H1 (cell line): ENCODE measurements around the gene SNAI1. TPM values are rescaled to one million over a fixed set of nuclear protein-coding genes. Genes with fewer than 3 reads are reported as not detected.

Experiments
- CTCF ChIA-PET: fragments of 300-600 bp; sonication (Branson Sonifier 250); formaldehyde crosslinking; loops from one replicate; lab custom pipeline; 2021; ENCODE audit not compliant: partially characterized antibody; lab: Charles Lee
- POLR2A ChIA-PET: fragments of 300-600 bp; sonication (Branson Sonifier 250); formaldehyde crosslinking; loops from one replicate; lab custom pipeline; 2021; ENCODE audit warnings: inconsistent platforms; ENCODE audit not compliant: partially characterized antibody; lab: Charles Lee
- DNase-seq, 2 experiments: peaks; one replicate each; pipeline versions ENCODE4 v3.0.0 to v3.0.0-alpha.2; 2010 to 2022; ENCODE audit warnings: low spot score in 2 of 2, low read depth in 1 of 2, mixed read lengths in 1 of 2
- FAIRE-seq: peaks from 2 replicates; lab custom pipeline; 2011; peaks lifted over from hg19 to GRCh38; lab: Jason Lieb, UNC
- H2AFZ ChIP-seq: 2 replicates; pipeline ENCODE4 v1.8.1; 2012; ENCODE audit warnings: low read length, inconsistent platforms
- H2AK5ac ChIP-seq: 2 replicates; pipeline ENCODE4 v1.6.1; 2013; ENCODE audit warnings: low read depth, low read length
- H2BK120ac ChIP-seq: replicated peaks from 2 replicates; pipeline ENCODE3; 2013; ENCODE audit warnings: low read depth, low read length, inconsistent platforms
- H2BK12ac ChIP-seq: 2 replicates; pipeline ENCODE4 v1.6.1; 2013; ENCODE audit warnings: low read depth, low read length
- H2BK15ac ChIP-seq: 2 replicates; pipeline ENCODE4 v1.6.1; 2013; ENCODE audit warnings: low read length
- H2BK20ac ChIP-seq: 2 replicates; pipeline ENCODE4 v1.6.1; 2013; ENCODE audit warnings: low read length
- H2BK5ac ChIP-seq: 2 replicates; pipeline ENCODE4 v1.6.1; 2013; ENCODE audit warnings: low read depth, low read length
- H3K14ac ChIP-seq: 2 replicates; pipeline ENCODE4 v1.6.1; 2013; ENCODE audit warnings: inconsistent platforms; ENCODE audit not compliant: insufficient read length
- H3K18ac ChIP-seq: 2 replicates; pipeline ENCODE4 v1.6.1; 2013; ENCODE audit warnings: low read length; ENCODE audit errors: extremely low read depth
- H3K23ac ChIP-seq: 2 replicates; pipeline ENCODE4 v1.6.1; 2013; ENCODE audit warnings: inconsistent platforms; ENCODE audit not compliant: insufficient read length
- H3K23me2 ChIP-seq: 2 replicates; pipeline ENCODE4 v1.6.1; 2013; ENCODE audit warnings: low read depth, low read length
- H3K27ac ChIP-seq: 2 replicates; pipeline ENCODE4 v1.6.1; 2011; ENCODE audit warnings: low read depth, low read length, inconsistent platforms
- H3K27me3 ChIP-seq, 4 experiments: replicated peaks in 1 of 4; 1 replicate in 1 of 4; 2 replicates in 3 of 4; pipeline versions ENCODE4 v1.6.1 to v1.8.1; 2011 to 2013; ENCODE audit warnings: low read length in 3 of 4, mild to moderate bottlenecking in 3 of 4, inconsistent platforms in 2 of 4, mixed read lengths in 2 of 4, moderate library complexity in 1 of 4; ENCODE audit not compliant: control insufficient read depth in 3 of 4, insufficient read depth in 3 of 4; ENCODE audit errors: extremely low read depth in 1 of 4
- H3K36me3 ChIP-seq, 4 experiments: 2 replicates each; pipeline versions ENCODE4 v1.6.1 to v1.8.1; 2011 to 2013; ENCODE audit warnings: mild to moderate bottlenecking in 4 of 4, low read length in 3 of 4, moderate library complexity in 2 of 4, control low read depth in 1 of 4, inconsistent platforms in 1 of 4; ENCODE audit not compliant: insufficient read depth in 4 of 4, control insufficient read depth in 2 of 4
- H3K4ac ChIP-seq: replicated peaks from 2 replicates; pipeline ENCODE3; 2013; ENCODE audit warnings: low read length, low read depth, mixed read lengths, inconsistent platforms; ENCODE audit not compliant: insufficient read length
- H3K4me1 ChIP-seq, 4 experiments: replicated peaks in 1 of 4; 1 replicate in 1 of 4; 2 replicates in 3 of 4; pipeline versions ENCODE4 v1.6.1 to v1.8.1; 2011 to 2013; ENCODE audit warnings: low read length in 3 of 4, inconsistent platforms in 2 of 4, mixed read lengths in 1 of 4; ENCODE audit not compliant: insufficient read depth in 4 of 4, control insufficient read depth in 3 of 4
- H3K4me2 ChIP-seq, 2 experiments: 2 replicates each; pipeline versions ENCODE4 v1.6.1 to v1.8.1; 2011 to 2013; ENCODE audit warnings: low read depth in 2 of 2, low read length in 2 of 2, control low read depth in 1 of 2, inconsistent platforms in 1 of 2, mild to moderate bottlenecking in 1 of 2; ENCODE audit not compliant: insufficient read depth in 1 of 2
- H3K4me3 ChIP-seq, 4 experiments: fragments of 200-600, 300-600 bp in 1 of 4; sonication (generic), shearing (Covaris generic), sonication (Bioruptor Twin) in 1 of 4; 2 replicates each; pipeline versions ENCODE4 v1.5.1 to v1.8.1; 2011 to 2016; ENCODE audit warnings: low read length in 4 of 4, low read depth in 3 of 4, control low read depth in 2 of 4, inconsistent platforms in 2 of 4, mild to moderate bottlenecking in 2 of 4, mixed read lengths in 1 of 4, moderate library complexity in 1 of 4; ENCODE audit not compliant: insufficient read depth in 2 of 4; ENCODE audit errors: extremely low read depth in 1 of 4
- H3K56ac ChIP-seq: replicated peaks from 2 replicates; pipeline ENCODE3; 2013; ENCODE audit warnings: low read depth, mild to moderate bottlenecking, mixed read lengths, low read length, inconsistent platforms; ENCODE audit not compliant: insufficient read length
- H3K79me1 ChIP-seq: 2 replicates; pipeline ENCODE4 v1.6.1; 2013; ENCODE audit warnings: low read depth, low read length, control low read depth
- H3K79me2 ChIP-seq, 2 experiments: 2 replicates each; pipeline versions ENCODE4 v1.6.1 to v1.8.1; 2012 to 2013; ENCODE audit warnings: low read length in 2 of 2, mild to moderate bottlenecking in 2 of 2, inconsistent platforms in 1 of 2; ENCODE audit not compliant: insufficient read depth in 2 of 2, control insufficient read depth in 1 of 2
- H3K9ac ChIP-seq, 4 experiments: replicated peaks in 1 of 4; 1 replicate in 1 of 4; 2 replicates in 3 of 4; pipeline versions ENCODE4 v1.6.1 to v1.8.1; 2011 to 2013; ENCODE audit warnings: low read depth in 3 of 4, low read length in 3 of 4, control low read depth in 2 of 4, mild to moderate bottlenecking in 2 of 4, moderate library complexity in 2 of 4, inconsistent platforms in 1 of 4; ENCODE audit errors: extremely low read depth in 1 of 4
- H3K9me3 ChIP-seq, 2 experiments: 2 replicates each; pipeline versions ENCODE4 v1.6.1 to v1.8.1; 2012 to 2013; ENCODE audit warnings: mild to moderate bottlenecking in 2 of 2, moderate library complexity in 2 of 2, control low read depth in 1 of 2, inconsistent platforms in 1 of 2, low read depth in 1 of 2, low read length in 1 of 2, mixed read lengths in 1 of 2; ENCODE audit not compliant: insufficient read depth in 2 of 2
- H4K20me1 ChIP-seq, 2 experiments: replicated peaks in 1 of 2; 2 replicates each; pipeline versions ENCODE3 to v1.8.1; 2011 to 2013; ENCODE audit warnings: inconsistent platforms in 2 of 2, low read length in 2 of 2, mild to moderate bottlenecking in 1 of 2; ENCODE audit not compliant: insufficient read depth in 2 of 2, control insufficient read depth in 1 of 2
- H4K5ac ChIP-seq: 2 replicates; pipeline ENCODE4 v1.6.1; 2013; ENCODE audit warnings: low read length, low read depth, mixed read lengths, inconsistent platforms; ENCODE audit not compliant: insufficient read length
- H4K8ac ChIP-seq: 2 replicates; pipeline ENCODE4 v1.8.0; 2013; ENCODE audit warnings: mild to moderate bottlenecking, moderate library complexity, low read length, inconsistent platforms; ENCODE audit not compliant: insufficient read depth; ENCODE audit errors: extremely low read depth
- H4K91ac ChIP-seq: replicated peaks from 2 replicates; pipeline ENCODE3; 2013; ENCODE audit warnings: low read length, mixed read lengths, inconsistent platforms; ENCODE audit not compliant: insufficient read length
- BRCA1 ChIP-seq: IDR thresholded peaks from 2 replicates; pipeline ENCODE4 v1.6.1; 2012; ENCODE audit warnings: low read depth, low read length, improper control_type of control experiment
- CBX8 ChIP-seq: fragments of 300-800, 300-1000 bp; sonication (generic); IDR thresholded peaks from 2 replicates; pipeline ENCODE4 v1.7.1; 2016; ENCODE audit warnings: low read depth, low read length, borderline replicate concordance
- KDM1A ChIP-seq: fragments of 200-600, 300-600 bp; sonication (generic); IDR thresholded peaks from 2 replicates; pipeline ENCODE4 v1.7.1; 2016; ENCODE audit warnings: mild to moderate bottlenecking, low read length, borderline replicate concordance
- WGBS, 2 experiments: shearing (Covaris generic) in 1 of 2; methylation state at CpG; one replicate each; pipeline versions ENCODE4 v1.1.6 to v1.1.7; 2013 to 2015; ENCODE audit warnings: low lambda C conversion rate in 2 of 2, mixed read lengths in 2 of 2, inconsistent platforms in 1 of 2, low coverage in 1 of 2, missing lambda C conversion rate in 1 of 2; ENCODE audit not compliant: insufficient replicate concordance in 2 of 2, insufficient coverage in 1 of 2, insufficient read length in 1 of 2; ENCODE audit errors: extremely low coverage in 1 of 2, missing lambda C conversion rate in 1 of 2; 5-methylcytosine and 5-hydroxymethylcytosine counted together
- polyA plus RNA-seq, 7 experiments: library from polyadenylated mRNA; depleted of rRNA in 3 of 7; stranded (reverse) in 5 of 7; unstranded in 2 of 7; fragments of >200 nt in 5 of 7; fragments of 200-250 nt in 2 of 7; gene quantifications; 1 replicate in 5 of 7; 2 replicates in 1 of 7; 4 replicates in 1 of 7; pipeline versions ENCODE4 v1.2.1 to v1.2.3, GENCODE V29; 2011 to 2013; ENCODE audit warnings: missing spikeins in 2 of 7, mixed read lengths in 2 of 7
- total RNA-seq: library from RNA; stranded (reverse); fragmentation: NEBNext Ultra II Directional; extraction: Animal tissue kit (Norgen Biotek cat#: 25700); gene quantifications from 2 replicates; pipeline ENCODE4 v1.2.1, GENCODE V29; 2021

Gene SNAI1
- total and polyA plus RNA-seq, 2 of the 8 experiments (the other 6 are each of a cell fraction or from before 2014, with no cell fraction given): 6.5 to 8.0 TPM

DNA sequence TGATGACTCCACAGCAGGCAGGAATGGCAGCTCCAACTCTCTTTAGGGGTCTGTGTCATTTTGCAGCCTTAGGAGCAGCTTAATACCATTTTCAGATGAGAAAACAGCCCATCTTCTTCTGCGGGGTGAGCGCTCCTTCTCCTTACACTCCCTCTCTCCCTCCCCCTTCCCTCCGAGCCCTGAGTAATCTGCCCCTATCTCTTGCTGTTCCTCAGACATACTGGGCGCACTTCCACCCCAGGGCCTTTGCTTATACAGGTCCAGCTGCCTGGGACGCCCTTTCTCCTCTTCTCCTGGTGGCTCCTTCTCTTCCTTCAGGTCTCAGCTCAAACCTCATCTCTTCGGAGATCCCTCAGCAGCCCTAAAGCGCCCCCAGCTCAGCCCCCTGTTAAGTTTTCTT, 54.8 kb downstream of the SNAI1 start:
- peak overlapping the region; percentile 53; the same call in 1 of the 2 replicates for H2BK15ac ChIP-seq
- no peak overlapping the region for H4K5ac ChIP-seq
- no peak overlapping the region for H4K8ac ChIP-seq
- no peak overlapping the region for H3K9ac ChIP-seq
- no peak overlapping the region for H2BK120ac ChIP-seq
- H4K91ac ChIP-seq: peak overlapping the region; percentile 66
- H2AK5ac ChIP-seq: no peak overlapping the region
- POLR2A ChIA-PET: interaction anchor here (1.0 to 3.7 kb wide), 6 partner anchors 34 to 119 kb away, joined by 3 to 15 read pairs (median 4); partner anchors contain the start of gene SNAI1
- DNase-seq (no peak), FAIRE-seq (no peak)
- H4K20me1 ChIP-seq: no peaks in the 10 kb centered on the region
- H3K4ac ChIP-seq: no peak overlapping the region
- H2BK5ac ChIP-seq: no peak overlapping the region
- no peaks in the 10 kb centered on the region for H3K79me1 ChIP-seq
- no peak overlapping the region for H3K4me3 ChIP-seq
- H2AFZ ChIP-seq: no peak overlapping the region
- no peaks in the 10 kb centered on the region for H3K79me2 ChIP-seq
- CTCF ChIA-PET: interaction anchor here (0.9 to 2.9 kb wide), 7 partner anchors 18 to 73 kb away, joined by 3 to 13 read pairs (median 5); no protein-coding TSS in a partner anchor
- H3K9me3 ChIP-seq: no peaks in the 10 kb centered on the region
- H3K18ac ChIP-seq: no peak overlapping the region; the same call in 1 of the 2 replicates
- TF ChIP-seq KDM1A: peak; percentile 53; the same call in 1 of the 2 replicates
- no peak for TF ChIP-seq BRCA1
- TF ChIP-seq CBX8: no peak
- H3K27me3 ChIP-seq: no peaks in the 10 kb centered on the region
- no peak overlapping the region for H3K14ac ChIP-seq
- no peak overlapping the region for H3K23ac ChIP-seq
- peaks cover 0 to 14% (median 5%) of the 10 kb centered on the region in 4 experiments; a peak in 4 of 7 replicates for H3K4me1 ChIP-seq
- H3K4me2 ChIP-seq: no peak overlapping the region
- no peak overlapping the region for H2BK12ac ChIP-seq
- no peak overlapping the region for H3K56ac ChIP-seq
- no peaks in the 10 kb centered on the region for H3K36me3 ChIP-seq
- WGBS, 2 experiments: 85% methylated on average over 7 of the region's 7 CpGs; no CpG with 5 or more reads in 1 of the 2 experiments
- no peak overlapping the region for H3K27ac ChIP-seq
- peak overlapping the region; percentile 55; the same call in 1 of the 2 replicates for H2BK20ac ChIP-seq
- H3K23me2 ChIP-seq: no peaks in the 10 kb centered on the region
